NCI-H2171 (cell line): ENCODE data around the gene DTD2.

Experiments used
- DNase-seq: peaks from one replicate; lab custom pipeline; 2025; lab: John Stamatoyannopoulos, UW

DTD2 gene

DNA sequence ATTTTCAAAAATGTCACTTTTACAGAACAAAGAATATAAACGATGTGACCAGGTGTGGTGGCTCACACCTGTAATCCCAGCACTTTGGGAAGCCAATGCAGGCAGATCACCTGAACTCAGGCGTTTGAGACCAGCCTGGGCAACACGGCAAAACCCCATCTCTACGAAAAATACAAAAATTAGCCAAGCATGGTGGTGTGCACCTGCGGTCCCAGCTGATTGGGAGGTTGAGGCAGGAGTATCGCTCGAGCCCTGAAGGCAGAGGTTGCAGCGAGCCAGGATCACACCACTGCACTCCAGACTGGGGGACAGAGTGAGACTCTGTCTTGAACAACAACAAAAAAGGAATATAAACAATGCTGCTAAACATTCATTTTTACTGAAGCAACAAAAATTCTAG is 52.2 kb downstream of the DTD2 start:
- DNase-seq, result no peak

- DNase-seq, result no peak
These were observed 53.6 kb downstream of the DTD2 start for GRCh38 chr14:31403707-31404106.

- no peak for DNase-seq
These were observed 54.4 kb downstream of the DTD2 start for GRCh38 chr14:31402764-31403439.

- no peak for DNase-seq
These were observed 55.9 kb downstream of the DTD2 start for GRCh38 chr14:31401369-31401932.

DNA sequence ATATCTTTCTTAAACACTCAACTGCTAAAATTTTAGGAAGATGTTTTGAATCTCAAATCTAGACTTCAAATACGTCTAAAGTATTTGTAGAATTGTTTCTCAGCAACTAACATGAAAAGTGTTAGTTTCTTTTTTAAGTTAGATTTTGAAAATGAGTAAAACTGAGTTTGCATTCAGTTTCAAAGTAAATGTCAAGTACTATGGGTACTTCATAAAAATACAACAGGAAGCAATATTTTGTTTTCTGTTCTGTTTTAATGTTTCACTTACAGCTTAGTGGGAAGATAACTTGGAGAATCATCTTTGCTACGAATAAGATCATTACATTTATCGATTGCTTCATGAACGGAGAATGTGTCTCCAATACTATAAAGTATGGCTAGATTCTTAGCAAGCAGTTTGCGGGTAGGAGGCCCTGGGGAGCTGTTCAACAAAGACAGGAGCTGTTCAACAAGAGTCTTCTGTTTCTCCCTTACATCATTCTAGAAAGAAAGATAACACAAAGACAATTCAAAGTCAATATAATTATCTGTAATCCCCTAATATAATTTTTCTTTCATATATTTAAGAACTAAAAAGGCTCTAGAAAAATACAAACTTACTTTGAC is 57.2 kb downstream of the DTD2 start:
- DNase-seq, result no peak
